ENCODE data around the gene KCTD2.
A peak's percentile ranks its signal among the peaks of the same experiment; 100 is the strongest.

KCTD2 gene

DNA sequence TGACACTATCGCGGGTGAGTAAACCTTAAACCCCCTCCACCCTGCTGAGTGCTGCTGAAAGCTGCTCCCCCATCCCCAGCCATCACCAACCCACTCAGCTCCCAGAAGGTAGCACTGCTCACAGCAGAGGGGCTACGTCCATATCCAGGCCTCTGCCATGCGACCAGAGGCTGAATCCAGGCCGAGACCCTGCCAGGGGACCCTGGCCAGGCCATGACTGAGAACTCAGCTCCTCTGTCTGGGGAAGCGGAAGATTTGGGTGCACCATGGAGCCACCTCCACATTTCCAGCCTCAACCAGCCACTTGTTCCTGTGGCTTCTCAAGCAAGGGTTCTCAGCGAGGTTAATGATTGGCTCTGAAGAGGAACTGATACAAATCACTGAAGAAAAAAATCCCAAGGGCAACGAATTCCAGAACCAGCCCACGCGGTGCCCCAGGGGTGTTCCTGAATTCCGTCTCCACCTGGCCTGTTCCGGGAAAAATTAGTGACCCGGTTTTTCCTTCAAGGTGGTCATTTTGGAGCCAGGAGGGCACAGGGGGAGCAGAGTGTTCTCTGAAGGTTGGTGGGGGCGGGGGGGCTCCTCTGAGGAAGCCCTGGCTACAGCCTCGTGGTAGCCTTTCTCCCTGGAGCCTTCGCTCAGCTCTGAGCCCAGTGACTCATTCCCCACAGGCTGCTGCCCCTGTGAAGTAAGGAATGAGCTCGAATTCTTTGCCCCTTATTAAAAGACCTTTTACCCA, 31.4 kb downstream of the KCTD2 start:
- DNase-seq = no peak

DNA sequence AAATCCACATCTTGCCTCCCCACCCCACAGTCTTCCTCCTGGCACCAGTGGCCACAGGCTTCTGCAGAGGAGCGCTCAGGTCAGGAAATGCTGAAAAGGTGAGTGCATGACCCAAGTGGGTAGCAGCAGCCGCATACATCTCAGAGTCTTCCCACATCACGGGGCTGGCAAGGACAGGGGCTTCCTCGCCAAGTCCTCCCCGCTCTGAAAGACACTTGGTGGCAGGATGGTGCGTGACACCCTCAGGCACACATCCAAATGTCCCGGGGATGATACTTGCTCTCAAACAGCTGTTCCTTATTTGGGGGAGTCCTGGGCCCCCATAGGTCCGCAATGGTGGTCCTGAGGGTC, 32.0 kb downstream of the KCTD2 start:
- no peak for DNase-seq

DNA sequence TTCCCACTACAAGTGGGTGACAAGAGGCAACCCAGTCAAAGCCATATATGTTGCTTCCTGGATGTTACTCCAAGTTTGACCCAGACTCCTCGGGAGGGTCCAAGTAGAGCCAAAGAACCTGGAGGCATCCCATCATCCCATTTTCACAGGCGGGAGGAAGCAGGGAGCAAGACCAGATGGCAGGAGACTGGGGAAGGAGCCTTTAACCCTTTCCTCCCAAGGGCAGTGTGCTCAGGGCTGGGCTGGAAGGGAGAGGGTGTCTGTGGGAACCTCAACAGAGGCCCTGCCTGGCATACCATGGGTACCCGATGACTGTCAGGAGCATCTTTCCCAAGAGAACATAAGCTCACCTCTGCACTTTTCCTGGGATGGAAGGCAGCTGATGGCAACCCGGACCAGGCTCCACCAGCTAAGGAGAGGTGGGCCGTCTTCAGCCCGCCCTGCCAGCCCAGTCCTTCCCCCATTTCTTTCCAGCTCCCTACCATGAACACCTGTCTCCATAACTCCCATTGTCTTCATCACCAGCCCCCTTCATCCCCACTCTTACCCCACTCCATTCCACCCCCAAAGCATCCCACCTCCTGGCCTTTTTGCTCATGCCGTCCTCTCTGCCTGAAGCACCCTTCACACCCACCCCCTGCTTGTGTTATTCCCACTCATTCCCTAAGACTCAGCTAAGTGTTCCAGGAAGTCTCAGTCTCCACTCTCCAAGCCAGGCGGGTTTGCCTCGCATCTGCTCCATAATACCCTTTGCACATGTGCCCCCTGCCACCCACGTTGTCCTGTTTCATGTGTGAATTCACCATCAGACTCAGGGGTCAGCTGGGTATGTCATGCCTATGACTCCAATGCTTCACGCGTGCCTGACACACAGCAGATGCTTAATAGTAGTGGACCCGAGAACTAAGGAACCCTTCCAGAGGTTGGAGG, 34.9 kb downstream of the KCTD2 start:
- no peak for DNase-seq

DNA sequence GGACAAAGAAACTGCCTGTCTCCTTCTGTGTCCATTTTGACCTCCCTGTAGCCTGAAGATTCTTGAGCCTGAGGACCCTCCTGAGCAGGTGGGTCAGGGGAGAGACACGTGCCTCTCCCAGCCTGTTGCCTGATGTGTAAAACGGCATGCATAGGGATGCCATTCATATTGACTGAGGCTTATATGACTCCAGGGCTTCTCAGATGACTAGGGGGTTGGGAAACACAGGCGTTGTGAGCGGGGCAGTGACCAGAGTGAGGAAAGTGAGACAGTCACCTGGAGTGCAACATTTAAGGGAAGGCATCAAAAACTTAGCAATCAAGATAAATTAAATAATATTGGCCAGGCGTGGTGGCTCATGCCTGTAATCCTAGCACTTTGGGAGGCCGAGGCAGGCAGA, 35.7 kb downstream of the KCTD2 start:
- DNase-seq = no peak

DNA sequence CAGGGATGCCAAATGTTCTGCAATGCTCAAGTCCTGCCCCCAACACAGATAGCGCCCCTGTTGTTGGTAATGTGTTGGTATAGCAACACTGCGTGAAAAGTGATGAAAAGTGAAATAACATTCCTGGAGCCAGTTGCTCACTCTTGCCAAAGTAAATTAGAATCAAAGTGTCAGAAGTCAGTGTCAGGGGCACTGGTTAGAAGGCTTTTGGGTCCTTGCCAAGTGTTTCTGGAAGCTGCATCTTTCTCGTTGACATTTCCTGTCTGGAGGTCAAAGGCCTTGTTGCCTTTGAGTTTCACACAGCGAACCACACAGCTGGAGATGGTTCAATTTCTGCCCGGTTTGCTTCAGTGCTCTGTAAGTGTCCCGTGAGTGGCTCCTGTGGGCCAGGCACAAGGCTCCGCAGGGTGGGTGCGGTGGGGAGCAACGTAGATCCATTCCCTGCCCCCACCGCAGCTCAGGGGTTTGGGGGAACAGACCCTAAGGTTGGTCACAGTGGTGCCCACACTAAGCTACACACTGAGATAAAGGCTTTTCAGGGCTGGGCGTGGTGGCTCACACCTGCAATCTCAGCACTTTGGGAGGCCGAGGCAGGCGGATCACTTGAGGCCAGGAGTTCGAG, 37.1 kb downstream of the KCTD2 start:
- DNase-seq = no peak

DNA sequence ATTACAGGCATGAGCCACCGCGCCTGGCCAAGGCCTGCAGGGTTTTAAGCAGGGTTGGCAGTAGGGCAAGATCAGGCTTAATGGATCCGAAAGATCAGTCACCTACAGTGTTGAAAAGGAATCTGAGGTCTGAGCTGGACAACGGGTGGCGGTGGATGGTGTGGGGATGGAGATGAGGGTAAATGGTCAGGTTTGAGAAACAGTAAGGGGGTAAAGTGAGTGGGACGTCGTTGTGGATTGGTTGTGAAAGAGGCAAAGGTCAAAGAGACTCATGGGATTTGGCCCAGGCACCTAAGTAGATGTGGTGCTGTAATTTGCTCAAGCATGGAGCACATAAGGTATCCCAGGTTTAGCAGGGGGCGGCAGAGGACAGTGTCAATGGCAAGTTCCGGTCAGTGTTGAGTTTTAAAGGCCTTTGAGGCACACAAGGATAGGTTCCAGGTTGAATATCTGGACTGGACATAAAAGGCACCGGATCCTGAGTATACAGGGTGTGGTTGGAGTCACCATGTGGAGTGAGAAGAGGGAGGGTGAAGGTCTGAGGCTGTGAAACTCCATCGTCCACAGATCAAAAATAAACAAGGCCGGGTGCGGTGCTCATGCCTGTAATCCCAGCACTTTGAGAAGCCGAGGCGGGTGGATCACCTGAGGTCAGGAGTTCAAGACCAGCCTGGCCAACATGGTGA, 39.6 kb downstream of the KCTD2 start:
- no peak for DNase-seq

DNA sequence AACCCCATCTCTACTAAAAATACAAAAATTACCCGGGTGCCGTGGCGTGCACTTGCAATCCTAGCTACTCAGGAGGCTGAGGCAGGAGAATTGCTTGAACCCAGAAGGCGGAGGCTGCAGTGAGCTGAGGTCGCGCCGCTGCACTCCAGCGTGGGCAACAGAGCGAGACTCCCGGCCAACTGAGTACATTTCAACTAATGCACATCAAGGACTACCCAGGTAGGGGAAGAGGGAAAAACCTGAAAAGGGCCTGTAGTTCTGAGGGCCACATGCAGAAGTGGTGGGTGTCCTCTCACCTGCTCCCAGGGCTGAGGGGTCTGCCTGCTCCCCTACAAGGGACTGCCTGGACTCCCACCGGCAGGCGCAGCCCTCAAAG, 40.1 kb downstream of the KCTD2 start:
- DNase-seq = no peak

DNA sequence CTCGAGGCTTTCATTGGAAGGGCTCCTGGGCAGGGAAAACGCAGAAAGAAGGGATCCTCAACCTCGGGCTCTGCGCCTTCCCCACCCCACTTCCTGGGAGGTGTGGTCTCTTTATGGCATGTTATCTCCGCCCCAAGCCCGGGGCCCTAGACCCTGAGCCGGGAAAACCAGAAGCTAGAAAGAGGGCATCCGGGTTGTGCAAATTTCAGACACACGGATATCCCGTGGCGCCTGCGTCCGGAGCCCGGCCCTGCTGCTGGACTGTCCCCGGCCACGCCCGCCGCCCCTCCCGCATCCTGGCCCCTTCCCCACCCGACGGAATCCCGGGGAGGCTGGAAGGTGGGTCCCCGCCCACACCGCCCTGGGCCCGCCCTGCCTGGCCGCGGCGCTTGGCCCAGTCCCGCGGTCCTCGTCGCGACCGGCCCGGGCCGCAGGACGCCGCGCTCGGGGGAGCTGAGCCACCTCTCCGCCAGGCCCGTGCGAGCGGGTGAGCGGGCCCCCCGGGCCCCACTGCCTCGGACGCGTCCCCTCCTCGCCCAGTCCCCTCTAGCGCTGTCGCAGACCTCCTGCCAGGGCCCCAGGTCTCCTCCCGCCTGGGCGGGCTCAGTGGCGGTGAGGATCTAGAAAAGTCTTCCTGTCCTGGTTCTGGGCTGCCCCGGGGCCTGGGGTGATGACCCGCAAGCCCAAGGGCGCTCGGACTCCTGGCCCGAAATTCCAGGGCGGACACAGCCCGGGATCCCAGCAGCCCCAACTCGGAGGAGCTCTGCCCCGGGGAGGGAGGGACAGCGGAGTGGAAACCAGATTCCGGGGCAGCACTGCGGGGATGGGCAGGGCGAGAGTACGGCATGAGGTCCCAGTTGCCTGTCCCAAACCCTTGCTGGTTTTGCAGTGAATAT, 40.8 kb downstream of the KCTD2 start, which contains the start of gene SLC16A5:
SLC16A5 (plus strand) TSS at position 397 of the 896 bp plus-strand sequence. CDS start 5,683 bp downstream, outside the sequence.
- DNase-seq = peak; percentile 27

DNA sequence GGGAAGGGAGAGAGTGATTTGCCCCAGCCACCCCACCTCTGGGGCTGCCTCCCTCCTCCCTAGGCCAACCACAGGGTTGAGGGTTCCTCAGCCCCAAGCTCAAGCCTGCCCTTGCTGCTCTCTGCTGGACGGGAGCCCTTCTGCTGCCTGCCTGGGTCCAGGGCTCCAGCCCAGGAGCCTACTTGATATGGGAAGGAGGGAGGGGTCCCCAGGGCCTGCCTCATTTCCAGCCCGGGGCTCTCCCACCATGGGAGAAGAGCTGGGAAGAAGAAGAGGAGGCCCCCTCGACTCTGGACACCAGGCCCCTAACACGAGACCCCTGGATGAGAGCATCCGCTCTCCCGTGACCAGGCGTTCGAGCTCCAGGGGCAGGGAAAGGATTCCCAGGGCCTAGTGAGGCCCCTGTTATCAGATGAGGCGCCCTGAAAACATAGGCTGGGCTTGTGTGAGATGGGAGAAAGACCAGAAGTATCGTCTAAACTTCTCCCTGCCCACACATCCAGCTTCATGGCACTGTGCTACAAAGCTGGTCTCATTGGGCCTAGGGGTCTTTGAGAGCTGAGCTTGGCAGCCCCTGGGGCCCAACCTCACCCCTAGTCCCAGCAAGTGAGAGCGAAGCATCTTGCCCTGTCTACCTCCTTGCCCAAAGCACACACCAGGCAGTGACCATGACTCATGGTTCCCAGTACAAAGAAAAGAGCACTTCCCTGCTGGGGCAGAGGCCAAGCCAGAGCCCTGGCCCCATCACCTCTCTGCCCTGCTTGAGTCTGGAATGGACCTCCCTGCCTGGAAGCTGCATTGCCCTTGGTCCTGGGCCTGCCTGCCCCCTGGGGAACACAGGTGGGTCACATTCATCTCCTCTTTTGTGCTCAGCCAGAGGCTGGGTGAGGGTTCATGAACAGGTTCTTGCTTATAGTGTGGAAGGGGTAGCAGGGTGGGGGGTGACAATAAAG, 41.7 kb downstream of the KCTD2 start:
- no peak for DNase-seq

DNA sequence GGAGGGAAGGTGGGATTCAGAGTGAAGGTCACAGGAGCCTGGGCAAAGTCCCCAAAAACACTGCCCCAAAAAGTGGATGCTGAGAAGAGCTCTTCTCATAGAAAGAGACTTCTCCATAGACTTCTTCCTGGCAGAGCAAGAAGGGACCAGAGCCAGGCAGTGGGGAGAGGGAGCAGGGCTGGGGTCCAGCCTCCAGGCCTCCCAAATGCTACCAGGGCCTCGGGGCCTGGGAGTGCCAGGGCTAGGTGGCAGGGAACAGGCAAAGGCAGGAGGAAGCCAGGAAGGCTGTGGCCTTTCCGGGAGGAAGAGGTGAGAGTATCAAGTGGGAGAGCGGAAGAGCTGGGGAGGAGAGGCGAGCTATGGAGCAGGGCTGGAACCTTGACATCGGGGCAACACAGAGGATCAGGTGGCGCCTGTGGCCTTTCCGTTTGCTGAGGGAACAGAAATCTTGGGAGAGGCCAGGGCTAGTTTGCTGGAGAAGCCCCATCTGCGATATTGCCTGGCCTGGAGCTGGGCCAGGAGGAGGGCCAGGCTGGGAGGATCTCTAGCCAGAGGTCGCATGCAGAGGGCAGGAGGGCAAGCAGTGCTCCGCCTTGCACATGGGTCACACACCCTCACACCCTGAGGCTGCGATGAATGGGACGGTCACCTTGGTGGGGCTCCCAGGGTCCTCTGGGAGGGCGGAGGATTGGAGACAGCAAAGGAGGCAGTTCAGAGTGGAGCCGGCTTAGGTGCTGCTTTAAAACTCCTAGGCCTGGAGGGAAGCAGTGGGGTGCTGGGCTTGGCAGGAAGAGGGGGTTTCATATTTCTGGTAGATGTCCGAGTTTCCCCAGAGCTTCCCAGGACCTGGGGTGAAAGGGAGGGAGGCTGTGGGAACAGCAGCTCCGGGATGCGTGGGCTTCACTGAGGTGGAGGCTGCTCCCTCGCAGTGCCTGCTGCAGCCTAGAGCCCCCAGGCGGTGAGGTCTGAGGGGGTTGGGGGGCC, 44.1 kb downstream of the KCTD2 start:
- DNase-seq = no peak

DNA sequence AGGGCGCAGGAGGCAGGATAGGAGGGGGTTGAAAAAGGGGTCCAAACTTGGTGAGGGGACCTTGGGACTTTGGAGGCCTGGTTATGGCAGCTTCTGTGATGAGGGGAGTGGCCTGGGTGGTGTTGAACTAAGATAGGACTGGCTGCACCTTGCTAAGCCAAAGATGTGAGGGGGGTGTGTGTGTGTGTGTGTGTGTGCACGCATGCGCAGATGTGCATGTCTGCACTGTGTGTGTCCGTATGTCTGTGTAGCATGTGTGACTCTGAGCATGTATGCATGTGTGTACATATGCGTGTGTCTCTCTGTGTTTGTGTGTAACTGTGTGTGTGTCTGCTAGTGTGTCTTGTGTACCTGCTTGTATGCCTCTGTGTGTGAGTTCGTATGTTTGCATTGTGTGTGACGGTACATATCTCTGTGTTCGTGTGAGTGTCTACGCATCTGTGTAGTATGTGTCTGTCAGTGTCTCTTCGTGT, 44.9 kb downstream of the KCTD2 start:
- no peak for DNase-seq

DNA sequence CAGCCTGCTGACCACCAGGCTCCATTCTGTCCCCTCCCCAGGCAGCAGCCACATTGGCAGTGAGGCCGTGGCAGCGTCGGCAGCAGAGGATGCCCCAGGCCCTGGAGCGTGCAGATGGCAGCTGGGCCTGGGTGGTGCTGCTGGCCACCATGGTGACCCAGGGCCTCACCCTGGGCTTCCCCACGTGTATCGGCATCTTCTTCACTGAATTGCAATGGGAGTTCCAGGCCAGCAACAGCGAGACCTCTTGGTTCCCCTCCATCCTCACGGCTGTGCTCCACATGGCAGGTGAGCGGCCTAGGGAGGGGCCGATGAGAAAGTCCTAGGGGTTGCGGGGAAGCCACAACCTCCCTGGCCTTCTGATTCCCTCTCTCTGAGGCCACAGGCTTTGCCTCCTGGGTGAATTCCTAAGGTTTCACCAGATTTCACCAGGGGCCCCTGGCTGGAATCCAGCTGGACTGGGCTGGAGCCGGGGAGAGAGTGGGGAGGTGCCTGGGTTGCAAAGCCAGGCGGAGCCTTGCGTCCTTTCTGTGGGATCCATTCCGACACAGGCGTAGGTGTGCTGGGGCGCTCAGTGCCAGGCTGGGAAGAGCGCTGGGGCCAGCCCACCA, 46.6 kb downstream of the KCTD2 start:
- DNase-seq = no peak

DNA sequence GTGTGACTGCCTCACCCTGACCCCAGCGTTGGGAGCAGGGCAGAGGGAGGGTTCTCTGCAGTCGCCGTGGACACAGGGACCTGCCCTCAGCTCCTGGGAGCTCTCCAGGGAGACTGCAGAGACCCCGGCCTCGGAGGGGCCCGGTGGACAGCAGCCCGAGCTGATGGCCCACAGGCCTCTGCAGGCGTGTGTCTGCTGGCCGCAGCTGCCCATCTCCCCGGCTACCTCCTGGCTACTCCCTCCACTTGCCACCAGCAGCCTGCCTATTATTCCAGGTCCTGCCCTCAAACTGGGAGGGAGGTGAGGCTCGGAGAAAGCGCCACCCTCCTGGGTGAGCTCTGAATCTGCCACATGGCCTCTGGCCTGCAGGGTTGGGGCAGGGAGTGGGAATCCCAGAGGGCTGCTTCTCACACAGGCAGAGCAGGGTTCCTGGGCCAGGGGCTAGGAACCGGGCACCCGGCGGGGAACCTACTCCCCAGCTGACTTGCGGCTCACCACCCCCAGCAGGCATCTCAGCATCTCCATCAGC, 47.9 kb downstream of the KCTD2 start:
- no peak for DNase-seq

DNA sequence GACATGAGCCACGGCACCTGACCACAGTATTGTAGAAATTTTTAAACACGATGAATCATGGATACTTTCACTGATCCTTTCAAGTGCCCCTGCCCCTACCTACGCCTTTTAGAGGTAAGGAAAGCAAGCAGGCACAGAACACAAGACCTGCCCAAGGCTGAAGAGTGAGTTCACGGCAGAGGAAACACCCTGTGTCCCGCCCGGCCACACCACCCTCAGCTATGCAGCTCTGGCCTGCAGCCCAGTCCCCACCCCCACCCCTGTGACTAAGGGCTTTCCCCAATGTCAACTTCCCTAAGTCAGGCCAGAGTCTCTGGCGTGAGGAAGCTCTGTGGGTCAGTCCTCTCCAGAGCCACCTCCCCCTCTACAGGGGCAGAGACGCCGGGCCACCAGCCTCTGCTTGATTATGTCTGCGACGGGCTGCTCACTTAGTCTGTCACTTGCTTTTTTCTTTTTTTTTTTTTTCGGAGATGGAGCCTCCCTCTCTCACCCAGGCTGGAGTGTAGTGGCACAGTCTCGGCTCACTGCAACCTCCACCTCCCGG, 49.1 kb downstream of the KCTD2 start:
- no peak for DNase-seq

DNA sequence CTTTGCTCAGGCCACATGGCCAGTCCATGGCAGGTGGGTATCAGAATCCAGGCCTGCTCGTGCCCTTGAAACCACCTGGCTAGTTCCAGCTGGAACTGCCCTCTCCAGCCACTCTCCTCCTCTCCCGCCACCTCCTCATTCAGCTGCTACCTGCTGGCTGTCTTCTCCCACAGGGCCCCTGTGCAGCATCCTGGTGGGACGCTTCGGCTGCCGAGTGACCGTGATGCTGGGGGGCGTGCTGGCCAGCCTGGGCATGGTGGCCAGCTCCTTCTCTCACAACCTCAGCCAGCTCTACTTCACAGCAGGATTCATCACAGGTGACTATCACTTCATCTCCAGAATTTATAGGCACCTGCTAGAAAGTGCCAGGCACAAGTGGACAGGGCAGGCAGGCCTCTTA, 50.8 kb downstream of the KCTD2 start:
- no peak for DNase-seq

DNA sequence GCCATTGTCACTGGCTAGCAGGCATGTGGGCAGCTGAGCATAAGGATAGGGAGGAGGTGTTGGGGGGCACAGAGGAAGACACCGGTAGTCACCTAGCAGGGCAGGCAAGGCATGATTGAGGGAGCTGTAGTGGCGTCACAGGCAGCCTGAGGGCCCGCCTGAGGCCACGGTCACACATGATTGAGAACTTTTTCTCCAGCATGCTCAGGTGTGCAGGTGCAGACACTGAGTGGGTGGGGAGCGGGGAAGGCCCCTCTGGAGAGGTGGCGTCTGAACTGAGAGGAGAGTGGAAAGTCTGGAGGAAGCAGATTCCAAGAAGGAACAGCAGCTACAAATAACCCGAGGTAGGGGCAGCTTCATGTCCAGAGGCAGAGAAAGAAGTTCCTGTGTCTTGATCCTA, 51.8 kb downstream of the KCTD2 start:
- DNase-seq = no peak

DNA sequence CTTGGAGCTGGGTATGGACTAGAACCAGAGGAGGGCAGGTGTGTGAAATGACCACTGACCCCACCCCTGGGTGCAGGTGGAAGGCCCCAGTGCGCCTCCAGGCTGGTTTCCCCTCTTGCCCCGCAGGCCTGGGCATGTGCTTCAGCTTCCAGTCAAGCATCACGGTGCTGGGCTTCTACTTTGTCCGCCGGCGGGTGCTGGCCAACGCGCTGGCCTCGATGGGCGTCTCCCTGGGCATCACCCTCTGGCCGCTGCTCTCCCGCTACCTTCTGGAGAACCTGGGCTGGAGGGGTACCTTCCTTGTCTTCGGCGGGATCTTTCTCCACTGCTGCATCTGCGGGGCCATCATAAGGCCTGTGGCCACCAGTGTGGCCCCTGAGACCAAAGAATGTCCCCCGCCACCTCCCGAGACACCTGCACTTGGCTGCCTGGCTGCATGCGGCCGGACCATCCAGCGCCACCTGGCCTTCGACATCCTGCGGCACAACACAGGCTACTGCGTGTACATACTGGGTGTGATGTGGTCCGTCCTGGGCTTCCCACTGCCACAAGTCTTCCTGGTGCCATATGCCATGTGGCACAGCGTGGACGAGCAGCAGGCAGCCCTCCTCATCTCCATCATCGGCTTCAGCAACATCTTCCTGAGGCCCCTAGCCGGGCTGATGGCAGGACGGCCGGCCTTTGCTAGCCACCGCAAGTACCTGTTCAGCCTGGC, 53.0 kb downstream of the KCTD2 start:
- no peak for DNase-seq

DNA sequence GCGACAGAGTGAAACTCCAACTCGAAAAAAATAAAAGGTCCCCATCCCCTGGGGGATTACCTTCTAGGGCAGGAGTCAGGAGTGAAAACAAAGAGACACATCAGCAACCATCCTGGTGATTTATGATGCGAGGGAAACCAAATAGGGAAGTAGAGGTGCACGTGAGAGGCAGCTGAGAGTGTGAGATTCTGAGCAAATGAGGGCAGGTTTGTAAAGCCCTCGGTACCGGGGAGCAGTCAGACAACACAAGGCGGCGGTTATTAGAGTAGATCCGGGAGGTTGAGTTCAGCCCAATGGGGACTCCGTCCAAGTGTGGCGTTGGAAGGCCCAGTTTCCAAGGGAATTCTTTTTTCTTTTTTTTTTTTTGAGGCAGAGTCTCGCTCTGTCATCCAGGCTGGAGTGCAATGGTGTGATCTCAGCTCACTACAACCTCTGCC, 55.4 kb downstream of the KCTD2 start:
- no peak for DNase-seq
